Measurements from ENCODE around the gene FBL. TPM values are rescaled to one million over a fixed set of nuclear protein-coding genes. Genes with fewer than 3 reads are reported as not detected.
"Not testable (repeated sequence)": the region's sequence is repeated elsewhere in the genome, so short reads cannot be mapped to it uniquely, and the experiment has no call there.

Gene FBL
- total RNA-seq, 1 experiment from 2014 or later, result 573 TPM

- H3K27ac ChIP-seq (ENCODE audit: low read depth, low read length, poor library complexity, severe bottlenecking); CTCF ChIA-PET; DNase-seq (ENCODE audit: low spot score); H3K9me3 ChIP-seq (ENCODE audit: low read depth, low read length, poor library complexity, severe bottlenecking); BruUV-seq (replicated peaks); H3K4me1 ChIP-seq (ENCODE audit: insufficient read depth, low read length, poor library complexity, severe bottlenecking); H3K27me3 ChIP-seq (replicated peaks; ENCODE audit: insufficient read depth, low read depth, low read length, poor library complexity); H3K4me3 ChIP-seq (ENCODE audit: low read depth, low read length, poor library complexity, severe bottlenecking); POLR2A ChIA-PET (ENCODE audit: low non-redundant PET): not testable (repeated sequence)
- H3K36me3 ChIP-seq (ENCODE audit: insufficient read depth, low read length, poor library complexity, severe bottlenecking), result peaks cover 17% of the 10 kb centered on the region
- intact Hi-C loops (cut with micrococcal nuclease; ENCODE audit: unreplicated experiment), result loop anchor here (5.0 kb wide), 1 partner anchor 80 kb away; the partner anchor contains the start of gene PSMC4
Measured at GRCh38 chr19:39891660-39892505, 45.7 kb upstream of the FBL start.

GRCh38 chr19:39890755-39891551 is 44.8 kb upstream of the FBL start:
- intact Hi-C loops (cut with micrococcal nuclease; ENCODE audit: unreplicated experiment), result loop anchor here (5.0 kb wide), 1 partner anchor 81 kb away; the partner anchor contains the start of gene PSMC4
- Histone ChIP-seq H3K4me1 (ENCODE audit: insufficient read depth, low read length, poor library complexity, severe bottlenecking) (no peaks in the 10 kb centered on the region), H3K4me3 (ENCODE audit: low read depth, low read length, poor library complexity, severe bottlenecking) (no peak overlapping the region), H3K9me3 (ENCODE audit: low read depth, low read length, poor library complexity, severe bottlenecking) (no peaks in the 10 kb centered on the region), H3K27me3 (replicated peaks; ENCODE audit: insufficient read depth, low read depth, low read length, poor library complexity) (no peaks in the 10 kb centered on the region), H3K27ac (ENCODE audit: low read depth, low read length, poor library complexity, severe bottlenecking) (no peak overlapping the region), H3K36me3 (ENCODE audit: insufficient read depth, low read length, poor library complexity, severe bottlenecking) (peaks cover 17% of the 10 kb centered on the region)
- ChIA-PET CTCF (no interaction called here), POLR2A (ENCODE audit: low non-redundant PET) (no interaction called here)
- no peak for DNase-seq (ENCODE audit: low spot score)
- no peak for TF ChIP-seq CTCF (conservative IDR thresholded peaks at IDR 0.05; ENCODE audit: low read depth, low read length)
- TF ChIP-seq EZH2 (IDR thresholded peaks at IDR 0.05; ENCODE audit: borderline replicate concordance, low read depth, low read length, poor library complexity, severe bottlenecking), result no peak
- no TSS peak for BruUV-seq (replicated peaks)

GRCh38 chr19:39889872-39890754 is 43.9 kb upstream of the FBL start:
- H3K27ac ChIP-seq (ENCODE audit: low read depth, low read length, poor library complexity, severe bottlenecking); H3K9me3 ChIP-seq (ENCODE audit: low read depth, low read length, poor library complexity, severe bottlenecking); H3K4me1 ChIP-seq (ENCODE audit: insufficient read depth, low read length, poor library complexity, severe bottlenecking); H3K4me3 ChIP-seq (ENCODE audit: low read depth, low read length, poor library complexity, severe bottlenecking); DNase-seq (ENCODE audit: low spot score); CTCF ChIA-PET; POLR2A ChIA-PET (ENCODE audit: low non-redundant PET); H3K27me3 ChIP-seq (replicated peaks; ENCODE audit: insufficient read depth, low read depth, low read length, poor library complexity); BruUV-seq (replicated peaks): not testable (repeated sequence)
- intact Hi-C loops (cut with micrococcal nuclease; ENCODE audit: unreplicated experiment), result loop anchor here (5.0 kb wide), 1 partner anchor 82 kb away; the partner anchor contains the start of gene PSMC4
- peaks cover 17% of the 10 kb centered on the region for H3K36me3 ChIP-seq (ENCODE audit: insufficient read depth, low read length, poor library complexity, severe bottlenecking)

- H3K4me1 ChIP-seq (ENCODE audit: insufficient read depth, low read length, poor library complexity, severe bottlenecking); POLR2A ChIA-PET (ENCODE audit: low non-redundant PET); DNase-seq (ENCODE audit: low spot score); H3K27ac ChIP-seq (ENCODE audit: low read depth, low read length, poor library complexity, severe bottlenecking); CTCF ChIA-PET; BruUV-seq (replicated peaks); H3K27me3 ChIP-seq (replicated peaks; ENCODE audit: insufficient read depth, low read depth, low read length, poor library complexity); intact Hi-C loops (cut with micrococcal nuclease; ENCODE audit: unreplicated experiment); H3K9me3 ChIP-seq (ENCODE audit: low read depth, low read length, poor library complexity, severe bottlenecking); H3K4me3 ChIP-seq (ENCODE audit: low read depth, low read length, poor library complexity, severe bottlenecking): not testable (repeated sequence)
- H3K36me3 ChIP-seq (ENCODE audit: insufficient read depth, low read length, poor library complexity, severe bottlenecking), result peaks cover 13% of the 10 kb centered on the region
Measured at GRCh38 chr19:39887456-39887951, 41.3 kb upstream of the FBL start.

- H3K27me3 ChIP-seq (replicated peaks; ENCODE audit: insufficient read depth, low read depth, low read length, poor library complexity); H3K27ac ChIP-seq (ENCODE audit: low read depth, low read length, poor library complexity, severe bottlenecking); H3K4me1 ChIP-seq (ENCODE audit: insufficient read depth, low read length, poor library complexity, severe bottlenecking); CTCF ChIA-PET; H3K36me3 ChIP-seq (ENCODE audit: insufficient read depth, low read length, poor library complexity, severe bottlenecking); POLR2A ChIA-PET (ENCODE audit: low non-redundant PET); DNase-seq (ENCODE audit: low spot score); BruUV-seq (replicated peaks); H3K4me3 ChIP-seq (ENCODE audit: low read depth, low read length, poor library complexity, severe bottlenecking); intact Hi-C loops (cut with micrococcal nuclease; ENCODE audit: unreplicated experiment); H3K9me3 ChIP-seq (ENCODE audit: low read depth, low read length, poor library complexity, severe bottlenecking): not testable (repeated sequence)
Measured at GRCh38 chr19:39885821-39886554, 39.8 kb upstream of the FBL start.
